ENCODE data around the gene APOBEC3H.
A peak's percentile ranks its signal among the peaks of the same experiment; 100 is the strongest.

The APOBEC3H gene

DNA sequence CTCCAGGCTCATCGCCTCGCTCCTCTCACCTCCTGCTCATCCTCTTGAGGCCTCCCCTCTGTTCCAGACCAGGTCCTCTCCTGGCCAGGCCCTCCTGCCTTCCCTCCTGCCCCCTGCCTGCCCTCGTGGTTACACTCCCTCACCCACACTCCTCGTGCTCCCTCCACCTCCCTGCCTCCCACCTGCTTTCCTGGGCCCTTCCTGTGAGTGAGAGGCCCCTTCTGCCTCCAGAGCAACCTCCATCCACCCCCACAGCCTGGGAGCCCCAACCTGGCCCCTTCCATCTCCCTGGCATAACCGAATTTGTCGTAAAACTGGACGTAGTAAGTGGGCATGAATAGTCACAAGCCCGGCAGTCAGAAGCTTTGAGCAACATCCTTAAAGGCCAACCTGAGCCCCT lies 15.4 kb upstream of the APOBEC3H start:
- DNase-seq, result no peak

DNA sequence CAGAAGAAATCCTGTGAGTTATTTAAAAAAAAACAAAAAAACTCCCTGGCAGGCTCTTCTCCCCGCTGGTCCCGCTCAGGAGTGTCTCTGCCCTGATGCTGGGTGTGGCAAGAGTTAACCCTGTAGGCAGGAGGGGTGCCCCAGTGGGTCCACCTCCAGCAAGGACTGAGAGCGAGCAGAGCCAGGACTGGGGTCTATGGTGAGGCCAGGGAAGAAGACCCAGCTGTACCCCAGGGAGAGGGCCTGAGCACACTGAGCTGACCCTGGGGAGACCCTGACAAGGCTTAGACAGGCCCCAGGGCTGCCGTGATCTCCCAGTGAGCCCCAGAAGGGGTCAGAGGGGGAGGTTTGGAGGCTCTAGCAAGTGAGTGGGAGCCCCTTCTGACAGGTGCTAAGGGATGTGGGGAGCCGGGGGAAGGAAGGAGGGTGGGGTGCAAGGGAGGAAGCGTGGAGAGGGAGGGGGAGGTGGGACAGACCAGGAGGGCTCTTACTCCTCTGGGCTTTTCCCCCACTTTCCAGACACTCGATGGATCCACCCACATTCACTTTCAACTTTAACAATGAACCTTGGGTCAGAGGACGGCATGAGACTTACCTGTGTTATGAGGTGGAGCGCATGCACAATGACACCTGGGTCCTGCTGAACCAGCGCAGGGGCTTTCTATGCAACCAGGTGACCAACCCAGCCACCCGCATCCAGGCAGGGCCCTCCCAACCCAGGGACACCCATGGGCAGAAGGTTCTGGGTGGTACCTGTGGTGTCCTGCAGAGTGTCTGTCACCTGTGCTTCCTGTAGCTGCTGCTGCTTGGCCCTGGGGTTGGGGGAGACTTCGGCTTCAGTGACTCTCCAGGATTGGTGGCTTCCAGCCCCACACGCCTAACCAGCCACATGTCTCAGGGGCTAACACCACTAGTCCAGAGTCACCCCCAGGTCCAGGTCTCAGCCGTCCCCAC lies 13.6 kb upstream of the APOBEC3H start:
- DNase-seq, result no peak

DNA sequence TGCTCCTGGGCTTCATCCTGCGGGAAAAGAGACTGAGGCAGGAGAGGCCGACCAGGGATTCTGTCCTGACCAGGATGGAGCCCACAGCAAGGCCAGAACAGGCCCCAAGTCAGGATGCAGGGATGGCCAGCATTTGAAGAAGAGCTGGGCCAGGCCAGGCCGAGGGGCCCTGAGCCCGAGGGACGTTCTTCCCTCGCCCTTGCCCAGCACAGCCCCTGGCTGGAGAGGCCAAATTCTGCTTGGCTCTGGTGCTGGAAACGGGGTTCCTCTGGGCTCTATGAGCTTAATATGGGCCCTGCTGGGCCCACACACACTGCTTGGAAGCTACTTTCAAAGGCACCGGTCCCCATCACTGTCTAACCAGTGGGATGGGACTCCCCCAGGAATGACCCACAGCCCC lies 12.4 kb upstream of the APOBEC3H start:
- DNase-seq, result no peak

DNA sequence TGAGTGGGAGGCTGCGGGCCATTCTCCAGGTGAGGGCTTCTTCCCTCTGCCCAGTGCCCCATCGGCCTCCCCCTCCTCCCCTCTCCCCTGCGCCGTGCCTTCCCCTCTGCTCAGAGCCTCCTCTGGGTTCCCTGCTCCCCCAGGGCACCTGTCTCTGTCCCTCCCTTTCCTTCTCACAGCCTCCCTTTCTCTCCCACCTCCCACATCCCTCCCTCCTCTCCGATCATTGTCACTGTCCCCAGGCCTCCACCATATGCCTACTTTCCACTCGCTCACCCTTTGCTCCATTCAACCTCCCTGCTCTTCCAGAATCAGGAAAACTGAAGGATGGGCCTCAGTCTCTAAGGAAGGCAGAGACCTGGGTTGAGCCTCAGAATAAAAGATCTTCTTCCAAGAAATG lies 9.9 kb upstream of the APOBEC3H start:
- no peak for DNase-seq

DNA sequence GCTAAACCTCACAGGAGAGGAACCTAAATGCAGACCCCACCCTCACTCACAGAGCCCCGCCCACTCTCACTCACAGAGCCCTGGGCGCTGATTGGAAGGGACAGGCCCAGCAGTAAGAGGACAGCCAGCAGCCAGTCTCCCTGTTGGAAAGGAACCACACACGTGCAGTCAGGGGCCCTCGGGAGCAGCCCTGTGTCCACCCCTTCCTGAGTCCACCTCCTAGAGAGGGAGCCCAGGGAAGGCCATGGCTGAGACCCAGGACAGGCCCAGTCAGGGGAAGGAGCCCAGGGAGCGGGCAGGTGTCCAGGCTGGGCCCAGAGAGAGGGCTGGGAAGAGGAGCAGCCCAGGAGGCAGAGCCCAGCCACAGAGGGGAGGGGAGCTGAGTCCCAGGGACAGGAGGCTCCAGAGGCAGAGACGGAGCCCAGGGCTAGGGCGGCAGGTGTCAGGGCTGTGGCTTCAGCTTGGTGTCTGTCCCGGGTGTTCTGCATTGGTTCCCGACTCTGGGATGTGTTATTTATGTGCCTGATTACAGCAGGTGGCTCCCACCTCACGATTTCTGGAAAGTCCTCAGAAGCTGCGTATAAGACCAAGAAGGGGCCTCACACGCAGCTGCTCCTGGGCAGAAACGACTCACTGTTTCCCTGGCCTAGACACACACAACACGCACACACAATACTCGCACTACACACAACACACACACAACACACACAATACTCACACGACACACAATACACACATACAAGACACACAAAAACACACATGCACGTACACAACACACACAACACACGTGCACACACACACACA lies 9.0 kb upstream of the APOBEC3H start:
- DNase-seq, result no peak

DNA sequence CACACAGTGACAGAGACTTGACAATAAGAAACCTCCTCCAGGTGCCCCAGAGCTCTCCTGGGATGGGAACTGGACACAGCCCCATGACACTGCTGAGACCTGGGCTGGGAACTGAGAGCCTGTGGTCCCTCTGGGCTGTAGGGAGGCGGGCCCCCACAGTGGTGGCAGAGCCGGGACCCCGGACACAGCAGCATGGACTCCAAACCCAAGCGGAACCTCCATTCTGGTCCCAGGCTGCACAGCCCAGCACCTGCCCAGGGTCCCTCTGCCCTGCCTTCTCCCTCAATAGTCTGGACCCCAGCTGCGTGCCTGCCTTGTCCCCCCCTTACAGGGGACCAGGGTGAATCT lies 8.4 kb upstream of the APOBEC3H start:
- no peak for DNase-seq

DNA sequence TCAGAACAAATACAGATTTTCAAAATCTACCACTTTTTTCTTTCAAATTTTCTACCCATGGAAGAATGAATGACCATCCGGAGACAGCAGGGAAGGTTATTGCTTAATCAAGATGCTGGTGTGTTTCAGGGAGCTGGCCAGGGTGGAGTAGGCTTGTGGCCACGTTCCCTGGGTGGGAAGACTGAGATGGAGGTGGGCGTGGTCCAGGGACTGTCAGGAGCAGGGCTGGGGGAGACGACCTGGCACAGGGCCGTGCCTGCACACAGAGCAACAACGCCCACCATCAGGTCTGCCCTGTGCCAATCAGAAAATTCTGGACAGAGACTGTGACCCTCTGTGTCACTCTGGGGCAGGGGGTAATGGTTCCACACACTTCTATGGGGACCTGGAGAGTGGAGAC lies 7.1 kb upstream of the APOBEC3H start:
- DNase-seq, result no peak

DNA sequence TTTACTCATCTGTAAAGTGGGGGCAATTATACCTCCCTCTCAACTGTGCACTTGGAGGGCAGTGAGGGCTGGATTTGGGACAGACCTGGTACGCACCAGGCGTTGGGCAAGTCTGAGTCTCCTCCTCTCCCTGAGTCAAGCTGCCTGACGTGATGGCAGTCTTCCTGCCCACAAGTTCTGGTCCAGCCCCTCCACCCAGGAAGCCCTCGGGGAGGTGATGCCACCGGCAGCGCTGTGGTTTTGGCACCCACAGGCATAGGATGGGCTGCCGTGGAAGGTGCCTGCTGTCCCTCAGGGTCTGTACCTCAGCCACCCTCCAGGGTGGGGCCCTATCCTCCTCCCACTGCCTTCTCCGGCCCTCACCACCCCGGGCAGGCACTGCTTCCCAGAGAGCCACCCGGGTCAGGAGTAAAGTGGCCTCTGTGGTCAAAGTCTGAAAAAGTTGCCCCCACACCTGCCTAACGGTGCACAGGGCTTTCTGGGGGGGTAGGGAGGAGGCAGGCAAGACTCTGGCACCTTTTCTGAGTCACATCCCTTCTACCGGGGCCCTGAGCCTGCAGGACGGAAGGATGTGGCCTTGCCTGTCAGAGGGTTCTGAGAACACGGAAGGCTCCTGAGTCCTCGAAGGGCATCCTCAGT lies 6.5 kb upstream of the APOBEC3H start:
- DNase-seq, result peak; percentile 87

DNA sequence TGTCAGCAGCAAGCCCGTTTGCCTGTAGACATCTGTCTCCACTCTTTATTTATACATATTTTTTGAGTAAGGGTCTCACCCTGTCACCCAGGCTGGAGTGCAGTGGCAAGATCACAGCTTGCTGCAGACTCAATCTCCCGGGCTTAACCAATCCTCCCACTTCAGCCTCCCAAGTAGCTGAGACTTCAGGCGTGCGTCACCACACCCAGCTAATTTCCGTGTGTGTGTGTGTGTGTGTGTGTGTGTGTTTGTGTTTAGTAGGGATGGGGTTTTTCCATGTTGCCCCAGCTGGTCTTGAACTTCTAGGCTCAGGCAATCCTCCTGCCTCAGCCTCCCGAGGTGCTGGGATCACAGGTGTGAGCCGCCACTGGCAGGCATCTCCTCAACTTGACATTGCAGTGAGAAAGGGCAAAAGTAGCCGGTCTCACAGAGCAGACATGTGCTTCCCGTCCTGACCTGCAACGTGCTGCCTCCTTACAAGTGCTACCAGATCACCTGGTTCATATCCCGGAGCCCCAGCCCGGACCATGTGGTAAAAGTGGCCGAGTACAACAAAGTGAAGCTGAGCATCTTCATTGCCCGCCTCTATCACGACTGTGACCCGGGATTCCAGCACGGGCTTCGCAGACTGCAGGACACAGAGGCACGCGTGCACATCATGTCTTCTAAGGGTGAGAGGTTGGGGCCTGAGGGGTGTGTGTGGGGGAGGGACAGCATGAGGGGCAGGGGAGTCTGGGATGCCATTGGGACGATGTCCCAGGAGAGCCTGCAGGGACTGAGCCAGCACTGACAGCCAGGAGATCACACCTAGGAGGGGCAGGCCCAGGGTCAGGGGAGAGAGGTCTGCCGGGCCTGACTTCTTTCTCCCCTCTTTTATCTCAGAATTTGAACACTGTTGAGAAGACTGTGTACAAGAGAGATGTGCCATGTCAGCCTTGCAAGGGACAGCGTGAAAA lies 5.6 kb upstream of the APOBEC3H start:
- no peak for DNase-seq

DNA sequence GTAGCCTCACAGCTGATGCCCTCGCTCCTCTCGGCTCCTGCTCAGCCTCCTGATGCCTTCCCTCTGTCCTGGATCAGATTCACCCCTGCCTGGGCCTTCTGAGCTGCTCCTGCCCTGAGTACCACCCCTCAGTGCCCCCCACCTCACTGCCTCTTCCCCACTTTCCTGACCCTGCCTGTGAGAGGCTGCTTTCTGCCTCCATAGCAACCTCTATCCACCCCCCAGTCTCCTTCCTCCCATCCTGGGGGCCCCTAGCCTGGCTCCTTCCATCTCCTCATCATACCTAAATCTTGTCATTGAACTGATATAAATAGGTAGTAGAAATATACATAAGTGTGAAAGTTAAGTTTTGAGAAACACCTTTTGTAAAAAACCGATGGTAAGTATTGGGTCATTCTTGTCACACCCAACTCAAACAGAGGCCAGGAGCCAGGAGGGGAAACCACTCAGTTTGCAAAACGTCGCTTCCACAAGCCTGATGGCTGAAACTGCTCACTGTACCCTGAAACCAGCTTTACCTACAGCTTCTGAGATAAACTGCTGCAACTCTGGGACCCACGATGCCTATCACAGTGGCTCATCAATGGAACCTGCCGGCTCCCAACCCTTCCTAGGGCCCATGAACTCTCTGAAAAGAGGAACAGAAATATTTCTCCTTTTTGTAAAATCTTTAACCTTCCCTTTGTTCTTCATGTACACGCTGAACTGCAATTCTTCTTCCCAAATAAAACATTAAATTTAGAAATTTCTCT lies 4.8 kb upstream of the APOBEC3H start:
- peak; percentile 63 for DNase-seq

DNA sequence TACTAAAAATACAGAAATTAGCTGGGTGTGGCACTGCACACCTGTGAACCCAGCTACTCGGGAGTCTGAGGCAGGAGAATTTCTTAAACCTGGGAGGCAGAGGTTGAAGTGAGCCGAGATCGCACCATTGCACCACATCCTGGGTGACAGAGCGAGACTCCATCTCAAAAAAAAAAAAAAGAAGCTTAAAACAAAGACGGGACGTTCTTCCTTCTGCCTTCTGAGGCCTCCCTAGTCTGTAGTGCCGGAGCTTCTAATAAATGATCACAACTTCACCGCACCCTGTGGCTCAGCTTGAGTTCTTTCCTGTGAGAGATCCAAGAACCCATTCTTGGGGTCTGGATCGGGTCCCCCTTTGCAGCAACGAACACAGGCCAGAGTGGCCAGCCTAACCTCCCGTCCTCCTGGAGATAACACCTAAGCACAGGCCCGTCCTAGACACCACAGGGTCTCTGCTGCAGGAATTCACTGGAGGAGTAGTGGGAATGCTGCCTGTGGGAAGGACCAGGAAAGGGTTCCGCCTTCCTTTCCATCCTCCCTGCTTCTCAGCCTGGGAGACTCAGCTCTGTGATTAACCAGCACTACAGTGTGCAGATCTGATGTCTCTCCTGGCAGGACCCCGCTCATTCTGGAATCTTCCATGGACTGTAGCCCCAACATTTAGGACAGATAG lies 2.2 kb upstream of the APOBEC3H start:
- no peak for DNase-seq

DNA sequence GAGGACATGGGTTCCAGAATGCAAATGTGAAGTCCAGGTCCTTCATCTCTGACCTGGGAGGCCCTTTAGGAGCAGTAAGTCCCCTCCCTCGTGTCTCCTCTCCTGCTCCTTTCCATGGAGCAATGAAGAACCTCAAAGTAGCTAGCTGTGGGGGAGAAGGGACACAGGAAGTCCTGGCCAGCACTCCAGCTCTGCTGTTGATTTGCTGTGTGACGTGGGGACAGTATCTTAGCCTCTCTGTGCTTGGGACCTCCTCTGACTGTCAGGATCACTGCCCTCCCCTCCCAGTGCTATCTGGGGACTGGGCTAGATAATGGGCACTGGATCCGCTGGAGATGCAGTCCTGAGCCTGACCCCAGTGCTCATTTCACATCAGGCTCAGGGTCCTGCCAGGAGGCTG lies 1.1 kb upstream of the APOBEC3H start:
- no peak for DNase-seq

DNA sequence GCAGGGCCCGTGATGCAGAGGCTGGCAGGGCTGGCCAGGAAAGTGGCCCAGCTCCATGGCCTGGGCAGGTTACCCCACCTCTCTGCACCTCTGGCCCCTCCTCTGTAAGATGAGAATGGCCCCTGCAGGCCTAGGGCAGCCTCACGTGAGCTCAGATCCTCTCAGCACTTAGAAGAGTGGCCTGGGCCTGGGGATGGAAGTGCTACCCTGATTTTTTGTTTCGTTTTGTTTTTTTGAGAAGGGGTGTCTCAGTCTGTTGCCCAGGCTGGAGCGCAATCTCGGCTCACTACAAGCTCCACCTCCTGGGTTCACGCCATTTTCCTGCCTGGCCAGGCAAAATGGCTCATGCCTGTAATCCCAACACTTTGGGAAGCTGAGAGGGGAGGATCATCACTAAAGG lies 982 bp downstream of the APOBEC3H start:
- DNase-seq, result no peak

DNA sequence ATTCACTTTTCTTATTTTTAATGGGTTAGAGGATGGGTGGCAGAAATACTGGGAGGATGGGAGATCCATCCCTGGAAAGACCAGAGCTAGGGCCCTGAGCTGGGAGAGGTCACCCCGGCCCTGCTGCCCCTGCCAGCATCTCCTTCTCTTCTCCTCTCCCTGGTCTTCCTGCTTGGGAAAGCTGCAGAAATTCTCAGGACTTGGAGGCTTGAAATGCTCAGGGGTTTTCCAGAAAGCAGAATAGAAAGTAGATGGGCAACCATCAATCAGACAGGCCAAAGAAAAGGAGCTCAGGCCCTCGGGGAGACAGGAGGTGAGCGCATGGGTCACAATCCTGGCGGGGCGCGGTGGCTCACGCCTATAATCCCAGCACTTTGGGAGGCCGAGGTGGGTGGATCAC lies 1.5 kb downstream of the APOBEC3H start:
- DNase-seq, result no peak

DNA sequence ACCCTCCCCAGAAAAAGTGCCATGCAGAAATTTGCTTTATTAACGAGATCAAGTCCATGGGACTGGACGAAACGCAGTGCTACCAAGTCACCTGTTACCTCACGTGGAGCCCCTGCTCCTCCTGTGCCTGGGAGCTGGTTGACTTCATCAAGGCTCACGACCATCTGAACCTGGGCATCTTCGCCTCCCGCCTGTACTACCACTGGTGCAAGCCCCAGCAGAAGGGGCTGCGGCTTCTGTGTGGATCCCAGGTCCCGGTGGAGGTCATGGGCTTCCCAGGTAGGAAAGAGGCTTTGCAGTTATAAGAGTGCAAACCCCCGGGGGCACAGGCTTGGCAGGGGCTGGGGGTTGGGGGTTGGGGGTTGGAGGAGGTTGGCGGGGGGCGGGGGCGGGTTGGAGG lies 4.2 kb downstream of the APOBEC3H start:
- no peak for DNase-seq

DNA sequence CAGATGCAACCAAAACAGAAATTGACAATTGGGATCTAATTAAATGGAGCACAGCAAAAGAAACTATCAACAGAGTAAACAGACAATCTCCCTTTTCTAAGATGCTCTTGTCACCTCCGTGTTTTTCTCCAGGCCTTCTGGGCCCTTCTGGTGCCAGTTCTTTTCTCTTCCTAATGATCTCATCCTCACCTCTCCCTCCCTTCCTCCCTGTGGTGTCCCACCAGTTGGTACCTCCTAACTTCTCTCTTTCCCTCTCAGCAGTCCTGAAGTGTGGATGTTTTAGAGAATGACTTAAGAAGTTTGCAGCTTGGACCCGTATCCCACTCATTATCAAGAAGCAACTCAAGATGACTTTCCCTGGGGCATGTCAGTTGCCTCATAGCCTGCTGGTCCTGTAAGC lies 6.4 kb downstream of the APOBEC3H start:
- no peak for DNase-seq

DNA sequence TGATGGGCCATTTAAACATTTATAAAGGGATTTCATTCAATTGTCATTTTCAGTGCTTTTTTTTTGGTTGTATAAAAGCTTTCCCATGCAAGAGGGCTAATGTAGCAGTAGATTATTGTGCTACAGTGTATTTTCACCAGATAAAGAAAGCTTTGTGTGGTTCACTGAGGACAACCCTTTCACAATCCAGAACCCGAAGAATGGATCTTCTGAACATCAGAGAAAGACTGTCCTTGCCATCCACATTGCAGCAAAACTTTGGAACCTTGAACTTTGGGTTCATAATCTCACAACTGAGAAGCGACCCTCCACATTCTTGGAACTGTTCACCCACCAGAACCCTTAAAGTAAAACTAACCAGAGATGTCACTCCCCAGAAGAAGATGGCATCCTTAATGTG lies 9.3 kb downstream of the APOBEC3H start:
- no peak for DNase-seq

DNA sequence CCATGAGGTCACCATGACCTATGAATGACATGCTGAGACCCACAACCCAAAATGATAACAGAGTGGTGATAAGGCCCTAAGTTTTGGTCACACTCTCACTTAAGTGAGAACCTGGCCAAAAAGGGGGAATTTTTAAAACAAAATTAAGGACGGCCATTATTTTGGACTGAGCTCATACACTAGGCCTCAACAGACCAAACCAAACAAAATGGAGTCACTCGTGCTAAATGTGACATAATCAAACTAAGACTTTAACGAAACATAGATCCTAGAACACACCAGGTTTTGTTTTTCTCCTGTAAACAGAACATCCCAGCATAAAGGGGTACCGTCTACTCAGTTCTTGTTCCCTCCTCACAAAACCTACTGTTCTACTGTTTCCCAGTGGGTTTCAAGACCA lies 11.4 kb downstream of the APOBEC3H start:
- DNase-seq, result no peak

DNA sequence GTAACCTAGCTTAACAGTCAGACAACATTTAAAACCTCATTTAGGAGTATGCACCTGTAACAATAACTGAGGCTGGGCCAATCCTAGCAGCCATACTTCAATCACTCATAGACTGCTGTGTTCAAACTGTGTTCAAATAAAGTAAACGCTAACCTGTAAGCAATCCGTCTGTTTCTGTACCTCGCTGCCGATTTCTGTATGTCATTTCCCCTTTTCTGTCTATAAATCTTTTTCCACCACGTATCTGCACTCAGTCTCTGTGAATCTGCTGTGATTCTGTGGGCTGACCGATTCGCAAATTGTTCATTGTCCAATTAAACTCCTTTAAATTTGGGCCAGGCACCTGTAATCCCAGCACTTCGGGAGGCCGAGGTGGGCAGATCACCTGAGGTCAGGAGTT lies 12.3 kb downstream of the APOBEC3H start:
- DNase-seq, result no peak

DNA sequence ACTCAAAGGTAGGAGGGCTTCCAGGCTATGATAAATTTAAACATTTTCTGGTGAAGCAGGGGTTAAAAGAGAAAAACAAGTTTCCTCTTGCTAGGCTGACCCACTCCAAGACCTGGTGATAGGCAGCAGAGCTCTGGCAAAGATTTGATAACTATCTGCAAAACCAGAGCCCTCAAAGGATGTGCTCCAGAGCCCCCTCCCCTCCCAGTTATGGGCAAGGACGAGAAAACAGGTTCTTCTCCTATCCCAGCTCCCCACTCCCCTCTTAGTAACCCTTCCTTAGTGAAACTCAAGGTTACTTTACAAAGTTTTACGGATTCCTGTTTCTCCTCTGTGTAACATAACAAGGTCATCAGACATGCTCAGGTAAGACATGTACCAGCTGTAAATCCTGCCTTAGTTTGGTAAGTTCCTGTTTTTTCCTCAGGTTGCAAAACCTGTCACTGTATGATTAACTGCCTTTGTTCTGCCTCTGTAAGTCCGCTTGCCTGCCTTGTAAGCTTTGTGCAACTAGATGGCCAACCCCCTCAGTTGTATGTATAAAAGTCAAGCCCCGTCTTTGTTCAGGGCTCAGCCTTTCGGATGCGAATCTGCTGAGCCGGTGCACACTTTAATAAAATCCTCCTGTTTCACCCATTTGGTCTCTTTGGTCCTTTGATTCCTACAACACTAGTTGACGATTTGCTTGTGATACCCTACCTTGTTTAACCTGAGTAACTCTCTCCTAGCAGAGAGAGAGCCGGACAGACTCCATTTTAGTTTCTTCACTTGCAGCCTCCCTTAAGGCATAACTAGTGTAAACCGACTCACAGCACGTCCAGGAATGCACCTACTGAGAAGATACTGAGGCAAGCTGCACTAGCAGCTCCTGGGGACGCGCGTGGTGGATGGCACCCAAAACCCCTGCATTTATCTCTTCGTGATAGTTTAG lies 13.9 kb downstream of the APOBEC3H start:
- no peak for DNase-seq

All from stimulated activated CD8-positive, alpha-beta memory T cell treated with anti-CD3 and anti-CD28 coated beads, Interleukin-4, amount 100 ng/mL, for 48 hours (primary cell).